OCI-LY1 (cell line): Measurements from ENCODE around the gene ERCC2.

Experiments used
- CTCF ChIP-seq: fragments of 200-600 bp; sonication (generic), shearing (Covaris generic); IDR thresholded peaks from 2 replicates; pipeline ENCODE4 v1.5.1; 2017; ENCODE audit warnings: mild to moderate bottlenecking, antibody characterized with exemption, low read length, moderate library complexity, mixed read lengths
- EZH2 ChIP-seq: fragments of 200-600 bp; sonication (generic), shearing (Covaris generic); IDR thresholded peaks from 2 replicates; pipeline ENCODE4 v1.8.0; 2017; ENCODE audit warnings: borderline replicate concordance, mixed run types, mild to moderate bottlenecking, antibody characterized with exemption, low read length, moderate library complexity, mixed read lengths

GRCh38 chr19:45351401-45351952 lies 18.9 kb downstream of the ERCC2 start:
- no peak for TF ChIP-seq CTCF
- no peak for TF ChIP-seq EZH2
